ENCODE data around the gene ORC5.

Gene ORC5

DNA sequence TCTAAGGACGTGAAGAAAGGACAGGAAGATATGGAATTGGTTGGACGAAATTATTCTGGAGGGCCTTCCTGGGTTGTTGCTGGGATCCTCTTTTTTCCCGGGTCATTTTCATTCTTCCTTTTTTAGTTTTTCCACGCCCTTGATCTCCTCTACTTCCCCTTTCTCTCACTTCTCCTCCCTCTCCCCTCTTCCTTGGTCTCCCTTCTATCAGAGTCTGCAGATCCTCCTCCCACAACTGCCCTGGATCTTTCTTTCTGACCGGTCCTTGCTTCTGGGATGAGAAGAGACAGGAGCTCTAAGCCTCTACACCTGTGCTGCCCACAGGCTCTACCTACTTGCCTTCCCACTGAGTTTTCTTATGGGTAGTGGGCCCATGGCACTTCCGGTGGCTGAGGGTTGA lies 114.7 kb downstream of the ORC5 start:
- no peaks in the 10 kb centered on the region for H3K36me3 ChIP-seq (ENCODE audit: low read depth)
- DNase-seq (ENCODE audit: low spot score) (no peak), ATAC-seq (ENCODE audit: low read depth) (no peak)
- no peaks in the 10 kb centered on the region for H3K4me1 ChIP-seq (ENCODE audit: insufficient read depth, poor library complexity, severe bottlenecking)
- H3K9me3 ChIP-seq (ENCODE audit: severe bottlenecking): peaks cover 4% of the 10 kb centered on the region
- H3K4me3 ChIP-seq (ENCODE audit: severe bottlenecking): no peak overlapping the region
- TF ChIP-seq CTCF (IDR thresholded peaks at IDR 0.05; ENCODE audit: poor library complexity, severe bottlenecking): no peak
- no peak overlapping the region for H3K27ac ChIP-seq (ENCODE audit: poor library complexity, severe bottlenecking)
- no peaks in the 10 kb centered on the region for H3K27me3 ChIP-seq (ENCODE audit: insufficient read depth, poor library complexity, severe bottlenecking)

DNA sequence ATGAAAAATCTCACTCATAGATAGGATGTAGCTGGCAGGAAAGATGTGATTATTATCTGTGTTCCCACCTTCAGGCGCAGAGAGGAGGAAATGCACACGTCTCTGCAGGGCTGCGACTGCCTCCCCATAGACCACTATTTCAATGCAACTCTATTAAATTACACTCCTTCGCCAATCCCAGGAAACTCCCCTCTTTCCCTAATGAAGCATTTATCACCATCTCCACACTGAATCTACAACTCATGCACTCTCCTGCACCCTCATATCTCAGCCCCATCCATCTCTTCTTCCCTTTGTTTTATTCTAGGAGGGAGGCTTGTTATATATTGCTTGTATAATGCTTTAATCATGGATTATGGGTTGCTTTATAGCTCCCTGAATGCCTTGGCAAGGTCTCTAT lies 116.6 kb downstream of the ORC5 start:
- ATAC-seq (ENCODE audit: low read depth) (no peak), DNase-seq (ENCODE audit: low spot score) (no peak)
- no peaks in the 10 kb centered on the region for H3K4me1 ChIP-seq (ENCODE audit: insufficient read depth, poor library complexity, severe bottlenecking)
- peaks cover 2% of the 10 kb centered on the region for H3K9me3 ChIP-seq (ENCODE audit: severe bottlenecking)
- H3K27ac ChIP-seq (ENCODE audit: poor library complexity, severe bottlenecking): no peak overlapping the region
- no peak overlapping the region for H3K4me3 ChIP-seq (ENCODE audit: severe bottlenecking)
- TF ChIP-seq CTCF (IDR thresholded peaks at IDR 0.05; ENCODE audit: poor library complexity, severe bottlenecking): no peak
- no peaks in the 10 kb centered on the region for H3K36me3 ChIP-seq (ENCODE audit: low read depth)
- no peaks in the 10 kb centered on the region for H3K27me3 ChIP-seq (ENCODE audit: insufficient read depth, poor library complexity, severe bottlenecking)

GRCh38 chr7:104089612-104090011 lies 118.2 kb downstream of the ORC5 start:
- H3K9me3 ChIP-seq (ENCODE audit: severe bottlenecking): no peaks in the 10 kb centered on the region
- H3K4me1 ChIP-seq (ENCODE audit: insufficient read depth, poor library complexity, severe bottlenecking): no peaks in the 10 kb centered on the region
- no peaks in the 10 kb centered on the region for H3K27me3 ChIP-seq (ENCODE audit: insufficient read depth, poor library complexity, severe bottlenecking)
- TF ChIP-seq CTCF (IDR thresholded peaks at IDR 0.05; ENCODE audit: poor library complexity, severe bottlenecking): no peak
- no peak overlapping the region for H3K27ac ChIP-seq (ENCODE audit: poor library complexity, severe bottlenecking)
- no peaks in the 10 kb centered on the region for H3K36me3 ChIP-seq (ENCODE audit: low read depth)
- H3K4me3 ChIP-seq (ENCODE audit: severe bottlenecking): no peak overlapping the region
- ATAC-seq (ENCODE audit: low read depth) (no peak), DNase-seq (ENCODE audit: low spot score) (no peak)

- ATAC-seq (ENCODE audit: low read depth): no peak
These were observed 118.8 kb downstream of the ORC5 start for GRCh38 chr7:104089061-104089460.

More at GRCh38 chr7:104089061-104089460, 118.8 kb downstream of the ORC5 start:
- Histone ChIP-seq H3K9me3 (ENCODE audit: severe bottlenecking) (no peaks in the 10 kb centered on the region), H3K27ac (ENCODE audit: poor library complexity, severe bottlenecking) (no peak overlapping the region), H3K36me3 (ENCODE audit: low read depth) (no peaks in the 10 kb centered on the region), H3K4me3 (ENCODE audit: severe bottlenecking) (no peak overlapping the region), H3K27me3 (ENCODE audit: insufficient read depth, poor library complexity, severe bottlenecking) (no peaks in the 10 kb centered on the region), H3K4me1 (ENCODE audit: insufficient read depth, poor library complexity, severe bottlenecking) (no peaks in the 10 kb centered on the region)
- TF ChIP-seq CTCF (IDR thresholded peaks at IDR 0.05; ENCODE audit: poor library complexity, severe bottlenecking): no peak
- no peak for DNase-seq (ENCODE audit: low spot score)

All from RWPE2 (cell line).